ENCODE data around the gene FAM228B.
"Not testable (repeated sequence)": the region's sequence is repeated elsewhere in the genome, so short reads cannot be mapped to it uniquely, and the experiment has no call there.

FAM228B gene

GRCh38 chr2:24123195-24123921 is at the start of gene FAM228B, which contains the start of gene PFN4:
Gene FAM228B (plus strand): TSS chr2:24123469. CDS start chr2:24124362, 893 bp downstream.
Gene PFN4 (minus strand): TSS chr2:24123334. CDS start chr2:24122535, 799 bp downstream.
- peak; percentile 41 to 83 for DNase-seq

GRCh38 chr2:24073816-24074215 is 49.5 kb upstream of the FAM228B start:
- DNase-seq = no peak

DNA sequence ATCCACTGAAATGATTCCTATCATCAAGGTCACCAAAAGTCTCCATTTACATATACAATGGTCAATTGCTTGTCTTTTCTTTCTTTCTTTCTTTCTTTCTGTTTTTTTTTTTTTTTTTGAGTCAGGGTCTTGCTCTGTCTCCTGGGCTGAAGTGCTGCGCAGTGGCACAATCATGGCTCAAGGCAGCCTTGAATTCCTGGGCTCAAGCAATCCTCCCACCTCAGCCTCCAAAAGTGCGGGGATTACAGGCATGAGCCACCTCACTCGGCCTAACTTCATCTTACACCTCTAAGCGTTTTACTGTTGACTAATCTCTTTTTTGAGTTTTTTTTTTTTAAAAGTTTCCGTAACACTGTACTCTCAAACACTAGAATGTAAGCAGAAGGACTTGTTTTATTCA is 48.0 kb upstream of the FAM228B start:
- DNase-seq = no peak

GRCh38 chr2:24075915-24076848 is 47.1 kb upstream of the FAM228B start, which contains the start of gene SF3B6:
Gene SF3B6 (minus strand): TSS chr2:24076326. CDS start chr2:24076229, 97 bp downstream.
- DNase-seq = peak; percentile 94 to 99

DNA sequence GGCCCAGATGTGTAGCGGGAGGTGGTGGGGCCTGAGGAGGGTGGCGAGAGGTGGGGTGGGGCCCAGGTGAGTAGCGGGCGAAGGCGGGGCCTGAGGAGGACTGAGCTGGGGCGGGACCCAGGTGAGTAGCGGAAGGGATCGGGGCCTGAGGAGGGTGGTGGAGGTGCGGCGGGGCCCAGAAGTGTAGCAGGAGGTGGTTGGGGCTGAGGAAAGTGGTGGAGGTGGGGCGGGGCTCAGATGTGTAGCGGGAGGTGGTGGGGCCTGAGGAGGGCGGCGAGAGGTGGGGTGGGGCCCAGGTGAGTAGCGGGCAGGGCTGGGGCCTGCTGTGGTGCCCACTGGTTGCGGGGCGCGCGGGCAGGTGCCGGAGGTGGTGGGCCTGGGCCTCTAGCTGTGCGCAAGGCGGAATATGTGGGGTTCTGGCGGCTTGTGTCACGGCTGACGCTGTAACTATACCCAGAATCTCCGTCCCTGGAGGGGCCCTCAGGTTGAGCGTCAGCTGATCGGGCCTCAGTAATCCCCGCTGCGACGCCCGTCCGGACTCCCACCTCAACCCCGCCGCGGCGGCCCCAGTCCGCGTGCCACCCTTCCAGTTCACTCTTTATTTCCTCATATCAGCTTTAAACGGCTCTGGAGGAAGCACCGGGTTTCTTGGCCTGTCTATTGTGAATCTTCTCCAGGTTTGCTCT is 46.3 kb upstream of the FAM228B start:
- no peak for DNase-seq

DNA sequence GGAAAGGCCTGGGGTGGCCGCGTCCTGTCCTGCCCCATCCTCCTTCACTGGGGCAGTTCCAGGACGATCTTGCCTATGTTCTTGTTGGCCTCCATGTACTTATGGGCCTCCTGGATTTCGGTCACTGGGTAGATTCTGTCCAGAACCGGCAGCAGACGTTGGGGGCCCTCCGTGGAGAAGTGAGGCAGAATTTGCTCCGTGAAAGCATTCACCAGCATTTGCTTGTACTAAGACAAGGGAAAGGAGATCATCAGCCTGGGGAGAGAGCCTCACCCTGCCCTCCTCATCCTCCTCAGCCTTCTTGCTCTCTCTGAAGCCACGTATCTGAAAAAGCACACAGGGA is 45.8 kb upstream of the FAM228B start:
- DNase-seq = no peak

DNA sequence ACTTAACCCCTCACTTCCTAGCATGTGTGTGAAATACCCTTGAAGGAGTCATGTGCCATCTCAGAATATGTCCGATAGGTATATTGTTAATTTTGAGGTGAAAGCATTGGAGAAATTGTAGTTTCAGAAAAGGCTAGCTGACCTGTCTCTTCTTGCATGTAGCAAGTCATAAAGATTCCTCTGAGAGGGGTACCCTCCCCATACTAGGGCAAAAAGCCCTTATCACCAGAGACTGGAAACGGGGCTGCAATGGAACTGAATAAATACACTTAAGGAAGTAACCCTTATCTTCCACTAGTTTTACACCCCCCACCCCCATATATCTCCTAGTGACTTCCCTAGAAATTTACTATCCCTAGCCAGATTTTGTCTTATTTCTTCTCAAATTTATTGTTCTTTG is 45.4 kb upstream of the FAM228B start:
- DNase-seq = no peak

DNA sequence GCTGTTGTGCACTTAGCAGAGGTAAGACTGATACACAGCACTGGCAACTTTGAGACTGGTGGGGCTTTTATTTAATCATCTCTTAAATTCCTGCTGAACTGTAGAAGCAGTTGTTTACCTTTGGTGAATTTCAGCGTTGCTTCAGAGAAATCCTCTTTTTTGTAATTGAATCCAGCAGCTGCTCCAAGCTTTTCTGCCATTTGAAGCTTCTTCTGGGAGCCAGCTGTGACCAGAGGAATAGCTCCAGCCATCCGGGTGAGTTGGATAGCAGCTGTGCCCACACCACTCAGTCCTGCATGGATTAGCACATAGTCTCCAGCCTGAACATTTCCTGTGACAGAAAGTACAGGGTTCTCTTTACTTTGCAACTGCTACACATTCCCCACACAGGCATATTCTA is 42.6 kb upstream of the FAM228B start:
- no peak for DNase-seq

GRCh38 chr2:24082787-24083566 is 40.3 kb upstream of the FAM228B start:
- DNase-seq = no peak

DNA sequence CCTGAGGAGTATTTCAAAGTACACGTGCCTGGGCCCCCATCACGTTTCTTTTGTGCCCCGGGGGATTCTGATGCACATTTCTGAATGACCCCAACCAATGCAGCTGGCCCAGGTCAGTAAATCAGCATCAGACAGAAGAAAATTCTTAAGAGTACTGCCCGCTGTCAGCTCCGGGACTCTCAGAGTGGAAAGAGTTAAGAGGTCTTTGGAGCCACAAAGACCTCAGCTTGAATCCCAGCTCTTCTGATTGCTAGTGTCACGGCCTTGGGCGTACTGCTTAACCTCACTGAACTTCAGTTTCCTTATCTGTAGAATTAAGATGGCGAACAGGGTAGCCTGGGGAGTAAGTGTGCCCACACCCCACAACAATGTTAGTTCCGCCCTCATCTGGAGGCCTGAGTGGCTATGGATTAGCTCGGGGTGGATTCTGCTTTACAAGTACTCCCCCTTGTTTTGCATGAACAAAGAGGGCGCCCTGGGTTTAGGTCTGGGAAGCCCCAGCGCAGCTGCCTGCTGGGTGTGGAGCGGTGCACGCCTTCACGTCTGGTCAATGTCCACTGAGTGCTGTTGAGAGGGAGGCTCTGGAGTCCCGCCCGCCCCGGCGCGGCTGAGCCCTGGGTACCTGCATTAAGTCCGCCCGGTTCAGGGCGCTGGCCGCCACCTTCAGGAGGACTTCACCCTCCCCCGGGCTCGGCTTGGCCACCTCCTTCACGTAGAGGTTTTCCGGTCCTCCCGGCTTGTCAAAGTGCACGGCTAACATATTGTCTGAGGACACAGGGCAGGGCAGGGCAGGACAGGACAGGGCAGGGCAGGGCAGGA is 39.5 kb upstream of the FAM228B start:
- DNase-seq = no peak

- DNase-seq = peak; percentile 52 to 77
These were observed 38.7 kb upstream of the FAM228B start, which contains the start of gene TP53I3 for GRCh38 chr2:24084386-24085199. Gene TP53I3 (minus strand): TSS chr2:24084834. CDS start chr2:24084326, 508 bp downstream.

DNA sequence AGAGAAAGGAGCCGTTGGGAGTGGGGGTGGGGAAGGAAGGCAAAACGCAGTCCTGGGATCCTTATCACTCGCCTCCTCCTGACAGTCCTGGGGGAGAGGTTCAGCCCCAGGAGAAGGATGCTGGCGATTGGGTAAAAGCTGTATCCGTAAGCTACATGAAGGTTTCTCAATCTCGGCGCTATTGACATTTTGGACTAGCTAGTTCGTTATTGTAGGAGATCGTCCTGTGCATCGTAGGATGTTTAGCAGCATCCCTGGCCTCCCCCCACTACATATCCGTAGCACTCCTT is 38.1 kb upstream of the FAM228B start:
- DNase-seq = no peak

GRCh38 chr2:24086241-24086640 is 37.0 kb upstream of the FAM228B start:
- no peak for DNase-seq

- no peak for DNase-seq
These were observed 36.2 kb upstream of the FAM228B start for GRCh38 chr2:24087032-24087431.

DNA sequence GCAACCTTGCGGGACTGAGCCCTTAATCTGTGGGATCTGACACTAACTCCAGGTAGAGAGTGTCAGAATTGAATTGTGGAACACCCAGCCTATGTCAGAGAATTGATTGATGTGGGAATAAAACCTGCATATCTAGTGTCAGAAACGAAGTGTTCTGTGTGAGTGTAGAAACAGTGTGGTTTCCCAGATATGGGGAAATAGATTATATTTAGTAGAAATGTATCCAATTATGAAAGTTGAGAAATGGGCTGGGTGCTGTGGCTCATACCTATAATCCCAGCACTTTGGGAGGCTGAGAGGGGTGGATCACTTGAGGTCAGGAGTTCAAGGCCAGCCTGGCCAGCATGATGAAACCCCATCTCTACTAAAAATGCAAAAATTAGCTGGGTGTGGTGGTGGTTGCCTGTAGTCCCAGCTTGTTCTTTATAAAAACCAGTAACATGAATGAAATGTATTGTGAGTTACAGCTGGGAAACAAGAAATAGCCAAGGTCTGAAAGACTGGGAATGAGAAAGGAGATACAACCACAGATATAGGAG is 34.4 kb upstream of the FAM228B start:
- DNase-seq = no peak

DNA sequence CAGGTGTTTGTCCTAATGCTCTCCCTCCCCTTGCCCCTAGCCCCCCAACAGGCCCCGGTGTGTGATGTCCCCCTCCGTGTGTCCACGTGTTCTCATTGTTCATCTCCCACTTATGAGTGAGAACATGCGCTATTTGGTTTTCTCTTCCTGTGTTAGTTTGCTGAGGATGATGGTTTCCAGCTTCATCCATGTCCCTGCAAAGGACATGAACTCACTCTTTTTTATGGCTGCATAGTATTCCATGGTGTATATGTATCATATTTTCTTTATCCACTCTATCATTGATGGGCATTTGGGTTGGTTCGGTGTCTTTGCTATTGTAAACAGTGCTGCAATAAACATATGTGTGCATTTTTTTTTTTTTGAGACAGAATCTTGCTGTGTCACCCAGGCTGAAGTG is 30.0 kb upstream of the FAM228B start:
- not testable (repeated sequence) for DNase-seq

- DNase-seq = not testable (repeated sequence)
These were observed 28.0 kb upstream of the FAM228B start for GRCh38 chr2:24095171-24095677.

DNA sequence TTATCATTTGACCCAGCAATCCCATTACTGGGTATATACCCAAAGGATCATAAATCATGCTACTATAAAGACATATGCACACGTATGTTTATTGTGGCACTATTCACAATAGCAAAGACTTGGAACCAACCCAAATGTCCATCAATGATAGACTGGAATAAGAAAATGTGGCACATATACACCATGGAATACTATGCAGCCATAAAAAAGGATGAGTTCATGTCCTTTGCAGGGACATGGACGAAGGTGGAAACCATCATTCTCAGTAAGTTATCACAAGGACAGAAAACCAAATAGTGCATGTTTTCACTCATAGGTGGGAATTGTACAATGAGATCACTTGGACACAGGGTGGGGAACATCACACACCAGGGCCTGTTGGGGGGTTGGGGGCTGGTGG is 22.5 kb upstream of the FAM228B start:
- DNase-seq = not testable (repeated sequence)

DNA sequence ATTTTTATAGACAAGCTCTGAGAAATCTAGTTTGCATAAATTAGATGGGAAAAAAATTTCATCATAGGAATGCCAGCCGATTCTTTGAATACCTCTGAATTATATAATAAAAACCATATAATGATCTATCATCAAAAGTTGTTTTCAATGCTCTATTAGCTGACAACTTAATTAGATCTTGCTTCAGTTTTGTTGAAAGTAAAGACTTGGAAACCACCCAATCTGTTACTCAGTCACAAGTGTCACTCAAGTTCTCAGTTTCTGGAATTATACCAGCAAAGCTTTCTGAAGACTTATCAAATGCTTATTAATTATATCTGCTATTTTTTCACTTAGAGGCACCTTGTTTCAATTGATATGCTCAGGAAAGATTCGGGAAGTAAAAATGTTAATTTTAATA is 21.3 kb upstream of the FAM228B start:
- no peak for DNase-seq

DNA sequence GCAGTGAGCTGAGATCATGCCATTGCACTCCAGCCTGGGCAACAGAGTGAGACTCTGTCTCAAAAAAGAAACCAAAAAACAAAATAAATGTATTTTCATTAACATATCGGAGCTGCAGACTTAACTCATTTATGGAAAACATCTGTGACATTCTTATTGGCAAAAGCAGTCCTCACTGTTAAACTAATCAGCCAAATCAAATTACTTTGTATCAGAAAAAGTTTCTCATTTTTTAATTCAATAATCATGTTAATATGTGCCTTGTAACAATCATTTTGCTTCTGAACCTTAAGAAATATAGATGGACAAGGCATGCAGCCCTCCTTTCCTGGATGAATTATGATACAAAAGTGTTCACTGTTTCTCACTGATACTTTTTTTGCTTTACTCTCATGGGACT is 20.6 kb upstream of the FAM228B start:
- DNase-seq = no peak
